Activated T-cell treated with anti-CD3 and anti-CD28 coated beads for 48 hours (primary cell): ENCODE data around the gene PPP1R13B.
"Not testable (repeated sequence)": the region's sequence is repeated elsewhere in the genome, so short reads cannot be mapped to it uniquely, and the experiment has no call there.

Source experiments
- DNase-seq: peaks from one replicate; pipeline ENCODE4 v3.0.0-alpha.2; 2020; ENCODE audit warnings: low read depth

PPP1R13B gene

DNA sequence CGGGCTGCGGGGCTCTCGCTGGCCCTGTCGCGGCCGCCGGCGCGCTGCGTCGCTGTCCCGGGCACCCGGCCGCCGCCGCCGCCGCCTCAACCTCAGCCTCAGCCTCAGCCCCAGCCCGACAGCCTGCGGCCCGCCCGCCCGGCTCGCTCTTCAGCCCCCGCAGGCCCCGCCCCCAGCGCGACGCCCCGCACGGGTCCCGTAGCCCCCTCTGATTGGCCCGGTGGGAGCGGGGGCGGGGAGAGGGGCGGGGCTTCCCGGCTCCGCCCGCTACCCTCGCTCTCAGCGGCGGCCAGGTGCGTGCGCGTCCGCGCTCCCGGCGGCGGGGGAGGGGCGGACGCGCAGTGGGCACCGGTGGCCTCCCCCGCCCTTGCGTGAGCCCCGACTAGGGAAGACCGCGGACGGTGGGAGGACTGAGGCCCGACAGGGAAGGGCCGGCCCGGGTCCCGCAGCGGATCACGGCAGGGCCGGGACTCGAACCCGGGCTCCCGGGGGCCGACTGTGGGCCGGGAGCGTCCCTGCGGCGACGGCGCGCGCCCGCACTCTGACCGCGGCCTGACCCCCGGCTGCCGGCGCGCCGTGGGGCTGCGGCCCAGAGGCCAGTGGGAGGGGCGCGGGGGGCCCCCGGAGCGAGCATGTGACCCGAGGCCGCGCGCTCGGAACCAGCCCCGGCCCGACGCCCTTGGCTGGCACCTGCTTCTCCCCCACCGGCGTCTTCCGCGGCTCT lies at the start of gene PPP1R13B:
Gene PPP1R13B (minus strand): TSS at position 125 of the 724 bp plus-strand sequence. CDS start 268 bp downstream, outside the sequence.
- peak; percentile 94 for DNase-seq

DNA sequence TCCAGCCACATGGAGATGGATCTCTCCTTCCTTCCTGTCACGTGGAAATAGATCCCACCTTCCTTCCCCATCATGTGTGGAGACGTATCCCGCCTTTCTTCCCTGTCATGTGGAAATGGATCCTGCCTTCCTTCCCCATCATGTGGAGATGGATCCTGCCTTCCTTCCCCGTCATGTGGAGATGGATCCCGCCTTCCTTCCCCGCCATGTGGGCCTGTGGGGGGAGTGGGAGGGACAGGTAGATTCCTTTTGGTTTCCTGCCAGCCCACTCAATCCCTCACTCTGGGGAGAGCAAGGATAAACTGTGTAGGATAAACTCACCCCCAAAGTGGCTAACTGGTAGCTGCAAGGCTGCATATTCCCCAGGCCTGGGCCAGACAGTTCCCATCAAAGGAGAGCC lies 49.2 kb upstream of the PPP1R13B start:
- no peak for DNase-seq

- DNase-seq = no peak
Measured at GRCh38 chr14:103894723-103895059, 47.3 kb upstream of the PPP1R13B start.

DNA sequence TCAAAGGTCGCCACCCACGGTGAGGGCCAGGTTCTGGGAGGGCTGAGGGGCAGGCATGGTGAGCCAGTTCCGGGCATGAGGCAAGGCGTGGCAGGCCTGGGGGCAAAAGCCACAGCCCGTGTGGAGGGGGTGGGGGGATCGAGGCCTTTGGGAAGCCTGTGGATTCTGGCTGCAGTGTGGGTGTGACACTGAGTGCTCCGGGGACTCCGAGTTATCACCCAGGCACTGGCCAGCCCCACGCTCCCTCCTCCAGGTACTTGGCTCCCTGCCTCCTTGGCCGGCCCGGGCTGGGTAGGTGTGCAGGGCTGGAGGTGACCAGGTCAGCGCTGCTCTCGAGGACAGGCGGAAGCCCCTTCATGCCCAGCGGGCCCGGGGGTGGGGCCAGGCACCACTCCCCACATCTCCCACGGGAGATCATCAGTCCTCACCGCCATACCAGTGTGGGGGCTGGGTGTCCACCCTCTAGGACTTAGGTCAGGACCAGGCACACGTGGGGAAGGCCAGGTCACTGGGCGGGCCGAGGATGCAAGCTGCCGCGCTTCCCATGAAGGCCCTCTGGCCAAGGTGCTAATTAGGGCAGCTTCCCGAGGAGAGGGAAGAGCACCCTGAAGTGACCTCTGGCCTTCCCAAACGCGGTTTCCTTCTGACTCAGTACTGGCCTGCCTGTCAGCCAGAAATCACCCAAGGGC lies 46.8 kb upstream of the PPP1R13B start:
- DNase-seq = no peak

DNA sequence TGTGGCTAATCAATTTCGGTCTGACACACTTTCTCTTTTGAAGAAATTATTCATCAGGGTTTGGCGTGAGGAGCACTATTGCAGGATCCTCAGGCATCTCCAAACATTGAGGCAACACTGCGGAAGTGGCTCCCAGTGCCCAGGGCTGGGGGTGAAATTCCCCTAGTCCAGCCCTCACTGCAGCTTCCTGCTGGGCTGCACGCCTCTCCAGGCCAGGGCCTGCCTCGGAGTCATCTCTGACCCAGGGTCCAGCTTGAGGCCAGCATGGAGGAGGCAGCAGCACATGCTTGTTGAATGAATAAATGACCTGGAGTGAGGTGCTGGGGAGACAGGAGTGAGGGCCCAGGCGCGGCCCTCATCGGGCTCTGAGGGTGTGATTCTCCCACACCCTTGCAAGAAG lies 44.9 kb upstream of the PPP1R13B start:
- DNase-seq = no peak

GRCh38 chr14:103891667-103892215 lies 44.4 kb upstream of the PPP1R13B start:
- DNase-seq = no peak

GRCh38 chr14:103890821-103891666 lies 43.7 kb upstream of the PPP1R13B start:
- DNase-seq = no peak

- no peak for DNase-seq
Measured at GRCh38 chr14:103890052-103890371, 42.6 kb upstream of the PPP1R13B start.

DNA sequence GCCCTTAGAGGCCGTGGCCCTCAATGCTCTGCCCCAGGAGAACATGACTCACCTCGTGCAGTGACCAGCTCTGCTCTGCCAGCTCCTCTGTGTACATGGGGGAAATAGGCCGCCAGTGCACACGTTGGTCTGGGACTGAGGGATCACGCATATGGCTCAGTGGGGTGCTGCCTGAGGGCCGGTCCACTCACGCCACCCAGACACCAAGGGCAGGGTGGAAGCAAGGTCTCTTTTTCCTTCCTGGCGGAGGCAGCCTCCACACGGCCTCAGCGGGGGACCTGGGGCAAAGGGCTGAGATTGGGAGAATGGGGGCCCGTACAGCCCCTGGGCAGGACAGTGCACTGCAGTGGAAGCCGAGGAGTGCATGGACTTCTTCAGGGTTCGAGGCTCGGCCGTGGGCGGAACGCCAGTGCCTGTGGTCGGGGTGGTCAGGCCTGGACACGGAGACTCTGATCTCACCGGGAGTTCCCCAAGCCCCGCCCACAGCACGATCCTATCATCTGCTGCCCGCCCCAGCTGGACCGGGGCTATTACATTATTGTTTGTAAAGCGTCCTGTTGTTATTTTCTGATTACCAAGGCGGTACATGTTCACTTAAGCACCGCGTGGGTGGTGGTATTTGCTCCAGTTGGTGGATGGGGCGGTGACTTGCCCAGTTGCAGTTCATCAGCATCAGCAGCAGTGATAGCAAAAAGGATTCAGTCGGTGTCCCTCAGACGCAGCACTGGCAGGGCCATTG lies 42.1 kb upstream of the PPP1R13B start:
- no peak for DNase-seq

DNA sequence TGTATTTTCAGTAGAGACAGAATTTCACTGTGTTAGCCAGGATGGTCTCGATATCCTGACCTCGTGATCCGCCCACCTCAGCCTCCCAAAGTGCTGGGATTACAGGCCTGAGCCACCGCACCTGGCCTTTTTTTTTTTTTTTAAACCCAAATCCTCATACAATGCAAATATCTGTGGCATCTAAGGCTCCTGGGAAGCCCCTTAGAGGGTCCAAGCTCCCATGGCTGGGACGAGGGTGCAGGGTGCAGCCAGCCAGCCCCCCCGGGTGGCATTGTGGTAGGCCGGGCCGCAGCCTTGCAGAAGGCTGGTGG lies 41.6 kb upstream of the PPP1R13B start:
- not testable (repeated sequence) for DNase-seq

- no peak for DNase-seq
Measured at GRCh38 chr14:103887557-103888115, 40.3 kb upstream of the PPP1R13B start.

- no peak for DNase-seq
Measured at GRCh38 chr14:103887170-103887501, 39.8 kb upstream of the PPP1R13B start.

DNA sequence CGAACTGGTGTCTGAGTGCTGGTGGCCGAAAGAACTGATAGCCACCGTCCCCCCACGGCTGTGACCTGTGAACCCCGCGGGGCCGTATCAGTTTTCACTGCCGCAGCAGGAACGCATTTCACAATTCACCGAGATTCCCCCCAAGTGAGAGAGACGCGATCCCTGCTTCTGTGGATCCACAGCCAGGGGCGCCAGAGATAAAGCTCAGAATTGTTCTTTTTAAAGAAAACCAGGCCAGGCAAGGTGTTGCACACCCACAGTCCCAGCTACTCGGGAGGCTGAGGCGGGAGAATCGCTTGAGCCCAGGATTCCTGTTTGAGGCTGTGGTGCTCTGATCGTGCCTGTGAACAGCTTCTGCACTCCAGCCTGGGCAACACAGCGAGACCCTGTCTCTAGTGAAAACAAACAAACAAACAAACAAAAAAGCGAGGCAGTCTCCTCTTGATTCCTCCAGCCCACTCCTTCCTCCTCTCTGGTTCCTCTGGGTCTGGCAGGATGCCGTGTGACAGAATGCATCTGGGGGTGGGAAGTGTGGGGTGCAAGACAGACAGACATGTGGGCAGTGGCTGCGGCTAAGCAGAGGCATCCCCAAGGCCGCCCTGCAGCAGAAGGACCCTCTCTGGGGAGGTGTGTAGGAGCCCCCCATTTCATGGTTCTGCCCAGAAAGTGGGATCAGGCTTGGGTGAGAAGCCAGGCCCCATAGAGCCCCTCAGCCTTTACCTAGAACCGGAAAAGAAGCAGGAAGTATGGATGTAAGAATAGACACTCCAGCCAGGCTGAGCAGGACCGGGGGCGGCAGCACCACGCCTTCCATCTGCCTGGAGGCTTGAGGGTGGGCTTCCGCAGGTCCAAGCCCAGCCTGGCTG lies 39.2 kb upstream of the PPP1R13B start:
- no peak for DNase-seq

GRCh38 chr14:103885509-103885932 lies 38.1 kb upstream of the PPP1R13B start:
- no peak for DNase-seq

GRCh38 chr14:103884854-103885253 lies 37.5 kb upstream of the PPP1R13B start:
- DNase-seq = no peak

GRCh38 chr14:103883263-103883523 lies 35.8 kb upstream of the PPP1R13B start:
- DNase-seq = no peak

DNA sequence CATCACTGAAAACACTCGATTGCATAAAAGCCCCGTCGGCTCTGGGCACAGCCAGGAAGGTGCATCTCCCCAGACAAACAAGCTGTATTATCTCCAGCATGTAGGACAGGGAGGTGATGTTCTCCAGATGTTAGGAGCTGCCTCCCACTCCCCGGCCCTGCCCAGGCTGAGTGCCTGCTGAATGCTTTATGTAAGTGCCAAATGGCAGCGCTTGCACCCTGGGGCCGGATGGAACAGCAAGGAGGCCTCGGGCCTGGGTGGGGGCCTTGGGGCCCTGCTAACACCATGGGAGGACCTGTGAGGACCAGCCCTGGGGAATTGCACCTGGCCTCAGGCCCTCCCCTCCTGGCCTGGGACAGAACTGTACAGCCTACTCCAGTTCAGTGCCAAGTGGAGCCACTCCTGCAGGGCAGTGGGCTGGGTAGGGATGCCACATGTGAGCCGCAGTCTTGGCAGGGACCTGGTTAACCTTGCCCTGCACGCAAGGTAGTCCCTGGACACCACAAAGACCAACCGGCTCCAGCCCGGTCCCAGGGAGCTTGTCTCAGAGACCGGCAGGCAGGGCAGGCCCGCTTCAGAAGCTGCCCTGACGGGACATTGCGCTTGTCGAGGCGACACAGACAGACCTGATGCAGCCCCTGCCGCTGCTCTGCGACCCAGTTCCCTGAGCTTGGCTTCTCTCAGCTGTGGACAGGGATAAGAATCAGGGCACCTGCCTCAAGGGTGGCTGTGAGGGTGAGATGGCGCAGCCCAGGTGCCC lies 35.3 kb upstream of the PPP1R13B start:
- DNase-seq = no peak

DNA sequence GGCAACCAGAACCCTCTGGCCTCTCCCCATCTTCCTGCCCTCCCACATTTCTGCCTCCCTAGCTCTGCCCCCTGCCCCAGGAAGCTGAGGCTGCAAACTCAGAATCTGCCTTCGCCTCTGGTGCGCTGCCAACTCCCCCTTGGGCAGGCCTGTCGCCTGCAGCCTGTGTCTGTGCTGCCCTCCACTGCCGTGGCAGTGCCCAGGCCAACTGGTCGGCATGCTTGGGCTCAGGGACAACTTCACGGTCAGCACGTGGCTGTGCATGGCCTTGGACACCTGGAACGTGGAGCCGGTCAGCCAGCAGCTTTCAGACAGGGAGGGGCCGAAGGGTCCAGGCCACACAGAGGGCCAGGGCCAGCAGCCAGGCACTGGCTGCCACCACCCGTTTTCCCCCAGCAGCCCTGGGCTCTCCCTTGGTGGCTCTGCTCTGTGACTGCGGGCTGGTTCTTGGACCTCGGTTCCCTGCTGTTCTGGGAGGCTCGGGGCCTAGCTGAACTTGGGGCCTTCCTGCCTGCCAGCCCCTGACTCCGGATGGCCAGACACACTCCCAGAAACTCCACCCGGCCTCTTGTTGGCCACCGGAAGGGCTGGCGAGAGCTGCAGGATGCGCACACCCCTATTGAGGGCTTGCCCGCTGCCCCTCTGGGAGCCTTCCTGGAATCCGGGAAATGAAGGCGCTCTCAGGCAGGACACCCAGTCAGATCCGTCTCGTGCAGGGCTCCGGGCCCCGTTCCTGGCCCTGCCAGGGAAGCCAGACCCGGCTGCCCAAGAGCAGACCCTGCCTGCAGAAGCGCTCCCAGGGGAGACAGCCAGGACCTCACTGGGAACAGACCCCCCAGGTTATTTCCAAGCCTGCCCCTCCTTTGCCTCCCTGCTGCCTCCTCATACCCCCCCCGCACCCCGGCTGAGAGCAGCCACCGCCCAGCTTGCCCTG lies 34.2 kb upstream of the PPP1R13B start:
- no peak for DNase-seq
